ENCODE results near the gene ANKFN1.

GRCh38 chr17:56213031-56213430 lies 59.8 kb downstream of the ANKFN1 start:
- TF ChIP-seq CTCF (IDR thresholded peaks at IDR 0.05) = no peak
- no peak for TF ChIP-seq POLR2A (IDR thresholded peaks at IDR 0.05)
- no peak for TF ChIP-seq POLR2AphosphoS5 (IDR thresholded peaks at IDR 0.05)
- no peak for TF ChIP-seq EP300 (IDR thresholded peaks at IDR 0.05)
